ENCODE measurements around the gene ACOT7.

GRCh38 chr1:6317098-6317760 lies 76.3 kb downstream of the ACOT7 start:
- no peak for TF ChIP-seq CTCF (IDR thresholded peaks at IDR 0.05; ENCODE audit: borderline replicate concordance, extremely low read depth, low read length, poor library complexity, severe bottlenecking)
- no peak for TF ChIP-seq EZH2 (IDR thresholded peaks at IDR 0.05; ENCODE audit: borderline replicate concordance, low read depth, low read length, severe bottlenecking)
